Neural cell (in vitro differentiated cells): Measurements from ENCODE around the gene KLF2. TPM values are rescaled to one million over a fixed set of nuclear protein-coding genes. Genes with fewer than 3 reads are reported as not detected.

ENCODE experiments used
- H2AFZ ChIP-seq: fragments of 200-600, 300-800 bp; sonication (generic), shearing (Covaris generic); 2 replicates; pipeline ENCODE4 v1.6.0; 2014; ENCODE audit warnings: low read depth, mild to moderate bottlenecking, antibody characterized with exemption, low read length, moderate library complexity
- H3F3A ChIP-seq: fragments of 200-600 bp; shearing (Covaris generic); 2 replicates; pipeline ENCODE4 v1.6.1; 2016; ENCODE audit warnings: mild to moderate bottlenecking, moderate library complexity, mixed read lengths, antibody characterized with exemption, low read length; ENCODE audit not compliant: insufficient read depth, poor library complexity, severe bottlenecking
- H3K27ac ChIP-seq: fragments of 200-600, 300-800 bp; sonication (generic), shearing (Covaris generic); 2 replicates; pipeline ENCODE4 v1.5.1; 2014; ENCODE audit warnings: mild to moderate bottlenecking, low read length, moderate library complexity
- H3K27me3 ChIP-seq: fragments of 300-800, 200-600 bp; sonication (generic), shearing (Covaris generic); 2 replicates; pipeline ENCODE4 v1.6.0; 2014; ENCODE audit warnings: mild to moderate bottlenecking, low read depth, low read length, moderate library complexity; ENCODE audit not compliant: insufficient read depth
- H3K36me3 ChIP-seq: fragments of 300-800, 200-600 bp; sonication (generic), shearing (Covaris generic); 2 replicates; pipeline ENCODE4 v1.5.1; 2014; ENCODE audit warnings: mild to moderate bottlenecking, antibody characterized with exemption, low read length, moderate library complexity; ENCODE audit not compliant: insufficient read depth
- H3K4me2 ChIP-seq: fragments of 300-800, 200-600 bp; sonication (generic), shearing (Covaris generic); 2 replicates; pipeline ENCODE4 v1.6.0; 2014; ENCODE audit warnings: mild to moderate bottlenecking, low read length
- H3K4me3 ChIP-seq: fragments of 300-800, 200-600 bp; sonication (generic), shearing (Covaris generic); 2 replicates; pipeline ENCODE4 v1.5.1; 2014; ENCODE audit warnings: mild to moderate bottlenecking, low read length, moderate library complexity
- H3K79me2 ChIP-seq: fragments of 200-600 bp; shearing (Covaris generic); replicated peaks from 2 replicates; pipeline ENCODE4 v1.6.0; 2014; ENCODE audit warnings: mild to moderate bottlenecking, low read length, moderate library complexity; ENCODE audit not compliant: insufficient read depth
- H3K9ac ChIP-seq: fragments of 300-800, 200-600 bp; sonication (generic), shearing (Covaris generic); 2 replicates; pipeline ENCODE4 v1.6.1; 2016; ENCODE audit warnings: mild to moderate bottlenecking, low read length, mixed read lengths
- H3K9me2 ChIP-seq: fragments of 200-600 bp; shearing (Covaris generic); 2 replicates; pipeline ENCODE4 v1.6.1; 2016; ENCODE audit warnings: mild to moderate bottlenecking, low read length, mixed read lengths; ENCODE audit not compliant: insufficient read depth
- H3K9me3 ChIP-seq: fragments of 200-600, 300-800 bp; sonication (generic), shearing (Covaris generic); 2 replicates; pipeline ENCODE4 v1.6.1; 2016; ENCODE audit warnings: mild to moderate bottlenecking, mixed run types, low read length, moderate library complexity, mixed read lengths
- H4K20me1 ChIP-seq: fragments of 200-600 bp; shearing (Covaris generic); 2 replicates; pipeline ENCODE4 v1.6.1; 2016; ENCODE audit warnings: mild to moderate bottlenecking, mixed run types; ENCODE audit not compliant: insufficient read depth
- CTCF ChIP-seq: fragments of 450-650 bp; IDR thresholded peaks from 2 replicates; pipeline ENCODE4 v1.5.1; 2014; ENCODE audit warnings: antibody characterized with exemption, mild to moderate bottlenecking, moderate library complexity; ENCODE audit not compliant: poor library complexity, severe bottlenecking
- EP300 ChIP-seq: fragments of 450-650 bp; conservative IDR thresholded peaks from 2 replicates; pipeline ENCODE4 v1.6.1; 2014; ENCODE audit warnings: antibody characterized with exemption, mild to moderate bottlenecking, moderate library complexity; ENCODE audit not compliant: poor library complexity, severe bottlenecking
- EZH2 ChIP-seq: fragments of 200-600, 300-800 bp; shearing (Covaris generic), sonication (generic); IDR thresholded peaks from 2 replicates; pipeline ENCODE4 v1.6.1; 2014; ENCODE audit warnings: antibody characterized with exemption, low read length, borderline replicate concordance, mild to moderate bottlenecking; ENCODE audit not compliant: insufficient read depth, poor library complexity, severe bottlenecking
- MXI1 ChIP-seq: fragments of 450-650 bp; conservative IDR thresholded peaks from 2 replicates; pipeline ENCODE4 v1.6.1; 2014; ENCODE audit warnings: antibody characterized with exemption, mild to moderate bottlenecking; ENCODE audit not compliant: poor library complexity, severe bottlenecking
- POLR2AphosphoS5 ChIP-seq: IDR thresholded peaks from 2 replicates; pipeline ENCODE4 v1.6.1; 2012
- REST ChIP-seq: IDR thresholded peaks from 2 replicates; pipeline ENCODE4 v1.6.1; 2012; ENCODE audit warnings: borderline replicate concordance
- SMC3 ChIP-seq: fragments of 450-650 bp; conservative IDR thresholded peaks from 2 replicates; pipeline ENCODE4 v1.6.1; 2014; ENCODE audit warnings: antibody characterized with exemption, mild to moderate bottlenecking, moderate library complexity; ENCODE audit not compliant: poor library complexity
- TAF1 ChIP-seq: IDR thresholded peaks from 2 replicates; pipeline ENCODE4 v1.6.1; 2012; ENCODE audit warnings: low read depth
- polyA minus RNA-seq: library from RNA; depleted of rRNA, polyadenylated mRNA; stranded (reverse); fragments of >200 nt; gene quantifications from 2 replicates; pipeline ENCODE4 v1.2.3, GENCODE V29; 2014
- polyA plus RNA-seq: library from polyadenylated mRNA; depleted of rRNA; stranded (reverse); fragments of >200 nt; gene quantifications from 2 replicates; pipeline ENCODE4 v1.2.3, GENCODE V29; 2014

The KLF2 gene
- 0.15 and 0.32 TPM in 2 replicates for polyA plus RNA-seq
- polyA minus RNA-seq, result 0.58 and 2.4 TPM in 2 replicates

GRCh38 chr19:16324384-16325160 lies at the start of gene KLF2:
KLF2 (plus strand) TSS chr19:16324826; CDS start chr19:16324924, 98 bp downstream.
- peaks cover 72% of the 10 kb centered on the region for H3K27me3 ChIP-seq
- H3K27ac ChIP-seq, result no peak within 1 kb of the TSS

GRCh38 chr19:16280306-16280705 lies 44.3 kb upstream of the KLF2 start:
- Histone ChIP-seq H3K27ac (no peak overlapping the region), H3K4me2 (no peak overlapping the region), H3F3A (no peaks in the 10 kb centered on the region), H3K4me3 (no peak overlapping the region), H4K20me1 (no peaks in the 10 kb centered on the region), H2AFZ (no peak overlapping the region), H3K9ac (no peak overlapping the region), H3K9me2 (no peaks in the 10 kb centered on the region), H3K27me3 (no peaks in the 10 kb centered on the region), H3K9me3 (no peaks in the 10 kb centered on the region), H3K36me3 (no peaks in the 10 kb centered on the region), H3K79me2 (no peaks in the 10 kb centered on the region)
- TF ChIP-seq MXI1 (no peak), EZH2 (no peak), TAF1 (no peak), POLR2AphosphoS5 (no peak), SMC3 (no peak), REST (no peak)

More at GRCh38 chr19:16324384-16325160, at the start of gene KLF2:
- H3K9me2 ChIP-seq, result no peaks in the 10 kb centered on the region
- H3K4me2 ChIP-seq, result peak within 1 kb of the TSS; percentile 51
- H3K9me3 ChIP-seq, result no peaks in the 10 kb centered on the region
- no peak within 1 kb of the TSS for H2AFZ ChIP-seq
- peak within 1 kb of the TSS; percentile 62 for H3K9ac ChIP-seq
- TF ChIP-seq SMC3 (no peak), EZH2 (no peak), CTCF (no peak), REST (no peak), MXI1 (no peak), EP300 (peak; percentile 60), TAF1 (no peak), POLR2AphosphoS5 (peak; percentile 47)
- H4K20me1 ChIP-seq, result no peaks in the 10 kb centered on the region
- no peaks in the 10 kb centered on the region for H3K36me3 ChIP-seq
- no peaks in the 10 kb centered on the region for H3K79me2 ChIP-seq
- peak within 1 kb of the TSS; percentile 66 for H3K4me3 ChIP-seq
- no peaks in the 10 kb centered on the region for H3F3A ChIP-seq
